Measurements from ENCODE around the gene CR1. TPM values are rescaled to one million over a fixed set of nuclear protein-coding genes. Genes with fewer than 3 reads are reported as not detected.
A peak's percentile ranks its signal among the peaks of the same experiment; 100 is the strongest.

CR1 gene
- total RNA-seq, 1 donor from 2014 or later = 0.13 TPM

GRCh38 chr1:207497941-207498340, 2.0 kb downstream of the CR1 start:
- no peaks in the 10 kb centered on the region for H3K36me3 ChIP-seq (ENCODE audit: control insufficient read depth, insufficient read depth, low read length)
- H3K27me3 ChIP-seq (ENCODE audit: control insufficient read depth, insufficient read depth, low read length) = peaks cover 22% of the 10 kb centered on the region
- TF ChIP-seq, protein P1, sequence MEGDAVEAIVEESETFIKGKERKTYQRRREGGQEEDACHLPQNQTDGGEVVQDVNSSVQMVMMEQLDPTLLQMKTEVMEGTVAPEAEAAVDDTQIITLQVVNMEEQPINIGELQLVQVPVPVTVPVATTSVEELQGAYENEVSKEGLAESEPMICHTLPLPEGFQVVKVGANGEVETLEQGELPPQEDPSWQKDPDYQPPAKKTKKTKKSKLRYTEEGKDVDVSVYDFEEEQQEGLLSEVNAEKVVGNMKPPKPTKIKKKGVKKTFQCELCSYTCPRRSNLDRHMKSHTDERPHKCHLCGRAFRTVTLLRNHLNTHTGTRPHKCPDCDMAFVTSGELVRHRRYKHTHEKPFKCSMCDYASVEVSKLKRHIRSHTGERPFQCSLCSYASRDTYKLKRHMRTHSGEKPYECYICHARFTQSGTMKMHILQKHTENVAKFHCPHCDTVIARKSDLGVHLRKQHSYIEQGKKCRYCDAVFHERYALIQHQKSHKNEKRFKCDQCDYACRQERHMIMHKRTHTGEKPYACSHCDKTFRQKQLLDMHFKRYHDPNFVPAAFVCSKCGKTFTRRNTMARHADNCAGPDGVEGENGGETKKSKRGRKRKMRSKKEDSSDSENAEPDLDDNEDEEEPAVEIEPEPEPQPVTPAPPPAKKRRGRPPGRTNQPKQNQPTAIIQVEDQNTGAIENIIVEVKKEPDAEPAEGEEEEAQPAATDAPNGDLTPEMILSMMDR (IDR thresholded peaks at IDR 0.05; ENCODE audit: insufficient read depth, low read length, poor library complexity, severe bottlenecking) = no peak
- DNase-seq (ENCODE audit: low read depth) = no peak
- H3K4me3 ChIP-seq (ENCODE audit: low read depth, low read length) = no peak overlapping the region

DNA sequence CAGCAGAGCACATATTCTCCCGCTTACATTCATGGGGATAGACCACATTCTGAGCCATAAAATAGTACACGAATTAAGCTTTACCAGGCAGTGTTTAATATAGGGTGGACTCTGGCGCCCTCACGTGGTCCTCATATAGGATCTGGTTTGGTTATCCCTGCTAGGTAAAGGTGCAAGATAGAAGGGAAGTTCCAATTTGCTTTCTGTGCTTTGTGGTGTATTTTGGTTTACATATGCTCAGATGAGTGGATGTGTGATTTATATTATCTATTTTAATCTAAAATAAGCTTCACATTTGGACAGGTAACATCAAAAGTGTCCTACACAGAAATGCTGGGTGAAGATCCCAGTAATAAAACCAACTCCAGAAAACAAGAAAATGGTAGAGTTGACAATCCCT, 3.6 kb downstream of the CR1 start:
- TF ChIP-seq, protein P1 (IDR thresholded peaks at IDR 0.05; ENCODE audit: insufficient read depth, low read length, poor library complexity, severe bottlenecking) = peak; percentile 75
- peaks cover 22% of the 10 kb centered on the region for H3K27me3 ChIP-seq (ENCODE audit: control insufficient read depth, insufficient read depth, low read length)
- H3K36me3 ChIP-seq (ENCODE audit: control insufficient read depth, insufficient read depth, low read length) = no peaks in the 10 kb centered on the region
- no peak overlapping the region for H3K4me3 ChIP-seq (ENCODE audit: low read depth, low read length)
- DNase-seq (ENCODE audit: low read depth) = peak; percentile 21

DNA sequence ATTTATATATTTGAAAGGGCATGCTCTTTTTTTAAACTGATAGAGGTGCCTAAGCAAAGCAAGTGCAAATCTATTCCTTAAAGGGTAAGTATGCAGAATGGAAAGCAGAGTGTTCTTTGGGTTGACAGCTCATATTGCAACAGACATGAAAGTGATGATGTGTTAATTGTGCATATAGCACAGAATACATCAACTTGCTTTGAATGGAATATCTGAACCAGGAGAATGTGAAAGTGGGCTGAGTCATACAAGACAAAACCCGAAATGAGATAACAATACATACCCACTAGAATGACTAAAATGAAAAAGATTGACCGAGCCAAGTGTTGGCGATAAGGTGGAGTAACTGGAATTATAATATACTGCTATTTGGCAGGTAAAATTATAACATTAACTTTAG, 4.3 kb downstream of the CR1 start:
- Histone ChIP-seq H3K36me3 (ENCODE audit: control insufficient read depth, insufficient read depth, low read length) (no peaks in the 10 kb centered on the region), H3K4me3 (ENCODE audit: low read depth, low read length) (no peak overlapping the region), H3K27me3 (ENCODE audit: control insufficient read depth, insufficient read depth, low read length) (peaks cover 22% of the 10 kb centered on the region)
- TF ChIP-seq, protein P1 (IDR thresholded peaks at IDR 0.05; ENCODE audit: insufficient read depth, low read length, poor library complexity, severe bottlenecking) = no peak
- DNase-seq (ENCODE audit: low read depth) = no peak

DNA sequence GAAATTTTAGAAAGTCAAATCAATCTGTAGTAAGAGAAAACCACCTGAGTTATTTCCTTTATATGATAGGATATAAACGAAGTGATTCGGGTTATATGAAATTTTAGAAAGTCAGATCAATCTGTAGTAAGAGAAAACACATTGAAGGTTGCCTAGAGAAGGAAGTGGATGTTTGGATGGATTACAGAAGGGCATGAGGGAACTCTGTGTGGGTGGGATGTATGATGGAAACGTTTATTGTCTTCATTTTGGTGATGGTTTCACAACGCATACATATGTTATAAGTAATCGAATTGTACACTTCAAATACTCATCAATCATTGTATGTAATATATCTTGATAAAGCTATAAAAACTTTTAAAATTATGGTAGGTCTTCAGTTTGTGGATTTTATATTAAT, 5.1 kb downstream of the CR1 start:
- DNase-seq (ENCODE audit: low read depth) = no peak
- TF ChIP-seq, protein P1 (IDR thresholded peaks at IDR 0.05; ENCODE audit: insufficient read depth, low read length, poor library complexity, severe bottlenecking) = no peak
- H3K4me3 ChIP-seq (ENCODE audit: low read depth, low read length) = no peak overlapping the region
- H3K36me3 ChIP-seq (ENCODE audit: control insufficient read depth, insufficient read depth, low read length) = no peaks in the 10 kb centered on the region
- peaks cover 18% of the 10 kb centered on the region for H3K27me3 ChIP-seq (ENCODE audit: control insufficient read depth, insufficient read depth, low read length)

- TF ChIP-seq, protein P1 (IDR thresholded peaks at IDR 0.05; ENCODE audit: insufficient read depth, low read length, poor library complexity, severe bottlenecking) = no peak
- no peak overlapping the region for H3K4me3 ChIP-seq (ENCODE audit: low read depth, low read length)
- DNase-seq (ENCODE audit: low read depth) = no peak
- H3K27me3 ChIP-seq (ENCODE audit: control insufficient read depth, insufficient read depth, low read length) = peaks cover 6% of the 10 kb centered on the region
- H3K36me3 ChIP-seq (ENCODE audit: control insufficient read depth, insufficient read depth, low read length) = no peaks in the 10 kb centered on the region
These were observed 6.8 kb downstream of the CR1 start for GRCh38 chr1:207502726-207503125.

GRCh38 chr1:207503950-207504349, 8.0 kb downstream of the CR1 start:
- TF ChIP-seq, protein P1 (IDR thresholded peaks at IDR 0.05; ENCODE audit: insufficient read depth, low read length, poor library complexity, severe bottlenecking) = no peak
- H3K4me3 ChIP-seq (ENCODE audit: low read depth, low read length) = no peak overlapping the region
- no peak for DNase-seq (ENCODE audit: low read depth)
- no peaks in the 10 kb centered on the region for H3K36me3 ChIP-seq (ENCODE audit: control insufficient read depth, insufficient read depth, low read length)
- peaks cover 3% of the 10 kb centered on the region for H3K27me3 ChIP-seq (ENCODE audit: control insufficient read depth, insufficient read depth, low read length)
